Transverse colon (tissue), 4 donors: ENCODE data around the gene CRADD.

ENCODE experiments used
- CTCF ChIP-seq, 5 experiments: fragments of 200-600 bp in 3 of 5; fragments of 450-650 bp in 2 of 5; sonication (generic) in 3 of 5; IDR thresholded peaks; 1 replicate in 2 of 5; 2 replicates in 3 of 5; pipeline ENCODE4 v1.5.1; 2016 to 2017; ENCODE audit warnings: antibody characterized with exemption in 5 of 5, inconsistent platforms in 3 of 5, mild to moderate bottlenecking in 2 of 5, moderate library complexity in 1 of 5
- POLR2A ChIP-seq: fragments of 450-650 bp; IDR thresholded peaks from one replicate; pipeline ENCODE4 v1.6.1; 2016; ENCODE audit warnings: antibody characterized with exemption, mild to moderate bottlenecking, moderate library complexity
- POLR2AphosphoS5 ChIP-seq, 3 donors: sonication (generic); formaldehyde crosslinking; IDR thresholded peaks; one replicate each; pipeline ENCODE4 v1.6.1; 2016; ENCODE audit warnings: antibody characterized with exemption in 3 of 3

GRCh38 chr12:93686572-93687356 lies 9.6 kb downstream of the CRADD start:
- TF ChIP-seq CTCF (IDR thresholded peaks at IDR 0.05) (no peak), POLR2AphosphoS5 (IDR thresholded peaks at IDR 0.05) (no peak), POLR2A (no peak)
